ENCODE measurements around the gene IREB2. TPM values are rescaled to one million over a fixed set of nuclear protein-coding genes. Genes with fewer than 3 reads are reported as not detected.
"Not testable (repeated sequence)": the region's sequence is repeated elsewhere in the genome, so short reads cannot be mapped to it uniquely, and the experiment has no call there.

IREB2 gene
- polyA plus RNA-seq, 10 donors, result 35.1 to 54.0 (median 42.4) TPM

DNA sequence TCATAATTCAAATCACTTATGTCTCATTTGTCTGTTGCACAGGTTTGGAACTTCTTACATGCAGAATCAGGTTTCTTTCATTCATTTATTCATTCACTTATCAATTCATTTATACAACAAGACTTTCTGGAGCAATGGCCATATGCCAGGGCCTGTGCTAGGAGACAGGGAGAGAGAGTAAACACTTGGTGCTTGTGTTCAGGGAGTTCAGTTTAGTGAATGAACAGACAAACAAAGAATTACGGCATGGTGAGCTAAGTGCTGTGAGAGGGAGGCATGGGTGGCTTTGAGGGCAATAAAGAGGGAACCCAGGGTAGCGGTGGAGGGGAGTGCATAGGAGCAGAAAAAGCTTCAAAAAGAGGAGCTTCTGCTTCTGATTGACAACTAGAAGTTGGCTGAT, 8.5 kb upstream of the IREB2 start:
- DNase-seq, result no peak

DNA sequence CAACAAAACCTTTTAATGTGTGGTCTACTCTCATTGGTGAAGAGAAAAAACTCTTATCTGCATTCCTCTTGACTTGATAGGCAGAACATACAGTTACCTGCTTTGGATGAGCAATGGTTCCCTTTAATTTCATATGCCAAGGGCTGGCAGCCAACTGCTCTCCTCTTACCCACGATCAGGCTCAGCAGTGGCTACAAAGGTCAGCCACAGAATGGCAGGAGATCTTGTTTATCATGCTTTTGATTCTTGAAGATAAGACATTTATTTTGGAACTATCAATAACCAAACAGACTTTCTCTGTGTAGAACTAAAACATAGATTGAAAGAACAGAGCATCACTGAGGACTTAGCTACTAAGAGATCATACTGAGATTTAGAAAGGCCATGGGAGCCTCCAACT, 6.1 kb upstream of the IREB2 start:
- DNase-seq, result no peak

DNA sequence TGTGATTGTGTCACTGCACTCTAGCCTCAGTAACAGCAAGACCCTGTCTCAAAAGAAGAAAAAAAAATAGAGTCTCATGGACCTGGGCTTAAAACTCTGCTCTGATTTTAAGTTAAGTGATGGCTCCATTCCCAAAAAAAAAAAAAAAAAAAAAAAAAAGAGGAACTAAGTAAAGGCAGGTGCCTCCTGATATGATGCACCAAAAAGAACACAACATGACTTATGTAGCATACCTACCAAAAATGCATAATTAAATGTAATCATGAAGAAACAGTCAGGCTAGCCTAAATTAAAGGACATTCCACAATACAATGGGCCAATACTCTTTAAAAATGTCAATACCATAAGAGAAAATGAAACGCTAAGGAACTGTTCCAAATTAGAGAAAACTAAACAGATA, 5.4 kb upstream of the IREB2 start:
- DNase-seq, result no peak

DNA sequence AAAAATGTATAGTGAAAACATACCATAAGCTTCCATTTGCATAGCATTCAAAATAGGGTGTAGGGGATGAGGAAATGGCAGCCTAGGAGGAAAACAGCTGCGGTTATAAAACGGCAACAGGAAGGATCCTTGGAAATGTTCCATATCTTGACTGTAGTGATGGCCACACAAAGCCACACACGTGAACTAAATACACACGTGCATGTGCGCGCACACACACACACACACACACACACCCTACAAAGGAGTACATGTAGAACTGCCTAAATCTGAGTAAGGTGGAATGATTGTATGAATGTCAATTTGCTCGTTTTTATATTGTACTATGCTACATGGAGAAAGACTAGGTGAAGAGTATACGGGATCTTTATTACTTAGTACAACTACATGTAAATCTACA, 3.9 kb upstream of the IREB2 start:
- no peak for DNase-seq

DNA sequence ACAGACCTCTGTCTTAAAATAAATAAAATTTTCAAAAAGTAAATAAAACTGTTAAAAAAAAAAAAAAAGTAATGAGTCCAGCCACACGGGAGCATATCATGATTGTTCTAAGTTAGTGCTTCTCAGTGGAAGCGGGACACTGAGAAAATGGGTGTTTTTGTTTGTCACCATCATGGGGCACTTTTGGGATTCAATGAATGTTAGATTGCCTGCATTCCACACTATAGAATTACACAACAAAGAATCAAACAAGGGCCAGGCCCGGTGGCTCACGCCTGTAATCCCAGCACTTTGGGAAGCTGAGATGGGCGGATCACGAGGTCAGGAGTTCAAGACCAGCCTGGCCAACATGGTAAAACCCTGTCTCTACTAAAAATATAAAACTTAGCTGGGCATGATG, 3.3 kb upstream of the IREB2 start:
- not testable (repeated sequence) for DNase-seq

DNA sequence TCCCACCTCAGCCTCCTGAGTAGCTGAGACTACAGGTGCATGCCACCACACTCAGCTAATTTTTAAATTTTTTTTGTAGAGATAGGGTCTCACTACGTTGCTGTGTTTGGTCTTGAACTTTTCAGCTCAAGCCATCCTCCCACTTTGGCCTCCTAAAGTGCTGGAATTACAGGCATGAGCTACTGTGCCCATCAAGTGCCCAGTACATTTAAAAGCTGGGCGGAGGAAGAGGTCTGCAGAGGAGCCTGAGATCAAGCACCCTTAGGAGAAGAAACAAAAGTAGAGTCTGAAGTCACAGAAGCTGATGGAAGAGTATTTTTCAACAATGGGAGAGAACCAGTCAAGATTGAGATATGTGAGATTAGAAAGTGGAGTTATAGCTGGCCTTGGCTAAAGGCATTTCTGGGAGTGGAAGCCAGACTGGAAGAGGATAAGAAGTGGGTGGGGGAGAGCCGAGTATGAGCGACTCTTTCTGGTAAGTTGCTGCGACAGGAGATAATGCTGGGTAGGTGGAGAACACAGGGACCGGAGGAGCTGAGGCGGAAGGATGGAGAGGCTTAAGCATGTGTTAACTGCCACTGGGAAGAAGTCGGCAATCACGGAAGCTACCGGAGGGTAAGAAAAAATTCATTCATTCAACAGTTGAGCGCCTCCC, 782 bp upstream of the IREB2 start:
- no peak for DNase-seq

DNA sequence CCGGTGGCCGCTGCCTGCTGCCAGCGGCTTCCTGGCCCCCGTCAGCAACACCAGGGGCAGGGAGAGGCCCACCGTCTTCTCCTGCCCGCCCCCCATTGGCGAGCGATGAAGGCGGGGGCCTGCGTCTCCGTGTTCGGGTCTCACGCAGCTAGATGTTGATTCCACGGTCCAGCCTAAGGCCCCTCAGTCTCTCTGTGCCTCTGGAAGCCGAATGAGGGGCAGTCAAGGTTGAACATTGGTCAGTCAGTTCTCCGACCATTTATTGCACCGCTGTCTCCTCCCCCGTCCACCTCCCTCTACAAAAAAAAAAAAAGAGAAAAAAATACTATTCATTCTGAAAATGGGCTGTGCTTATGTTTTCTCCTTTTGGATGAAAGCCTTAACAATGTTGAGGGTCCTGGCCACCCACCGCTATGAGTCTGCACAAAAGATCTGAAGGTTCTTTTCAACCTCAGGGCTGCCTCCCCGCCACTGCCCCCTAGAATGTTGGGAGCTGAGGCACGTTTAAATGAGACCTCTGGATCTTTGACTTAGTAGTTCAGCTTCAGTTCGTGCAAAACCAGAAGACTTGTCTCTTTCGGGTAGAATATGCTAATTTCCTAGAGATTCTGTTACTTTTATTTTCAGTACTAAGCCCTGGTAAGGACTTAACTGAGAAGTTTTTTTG, 736 bp downstream of the IREB2 start:
- DNase-seq, result no peak

DNA sequence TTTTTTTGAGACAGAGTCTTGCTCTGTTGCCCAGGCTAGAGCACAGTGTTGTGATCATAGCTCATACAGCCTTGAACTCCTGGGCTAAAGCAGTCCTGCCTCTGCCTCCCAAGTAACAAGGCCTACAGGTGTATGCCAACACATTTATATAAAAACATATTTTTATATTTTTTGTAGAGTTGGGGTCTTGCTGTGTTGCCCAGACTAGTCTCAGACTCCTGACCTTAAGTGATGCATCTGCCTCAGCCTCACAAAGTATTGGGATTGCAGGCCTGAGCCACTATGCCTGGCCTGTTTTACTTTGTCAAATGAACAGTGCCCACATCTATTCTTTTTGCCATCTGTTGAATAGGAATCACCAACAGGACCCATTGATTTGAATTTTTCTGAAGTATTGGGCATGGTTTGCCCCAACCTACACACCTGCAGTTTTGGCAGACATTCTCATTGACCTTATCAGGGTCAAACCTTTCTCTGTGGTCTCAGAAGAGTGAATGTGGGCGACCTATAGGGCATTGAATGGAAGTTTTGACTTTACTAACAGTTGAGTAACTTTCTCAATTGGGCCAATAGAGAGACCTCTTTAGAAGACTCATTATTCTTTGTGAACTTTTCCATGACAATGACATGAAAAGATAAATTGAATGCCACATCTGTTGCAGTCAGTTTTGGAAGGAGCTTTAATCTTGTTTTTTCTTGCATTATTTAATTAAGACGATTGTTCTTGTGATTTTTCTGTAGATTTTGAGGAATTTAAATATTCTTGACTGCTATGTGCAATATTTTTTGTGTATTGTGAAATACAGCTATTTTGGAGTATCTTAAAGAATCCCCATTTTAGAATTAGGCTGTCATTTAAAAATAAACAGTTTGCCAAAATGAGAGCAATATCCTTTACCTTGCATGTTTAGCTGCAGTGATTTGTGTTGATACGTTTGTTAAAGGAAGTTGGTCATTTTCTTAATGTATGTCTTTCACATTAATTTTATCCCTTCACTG, 2.7 kb downstream of the IREB2 start:
- no peak for DNase-seq

DNA sequence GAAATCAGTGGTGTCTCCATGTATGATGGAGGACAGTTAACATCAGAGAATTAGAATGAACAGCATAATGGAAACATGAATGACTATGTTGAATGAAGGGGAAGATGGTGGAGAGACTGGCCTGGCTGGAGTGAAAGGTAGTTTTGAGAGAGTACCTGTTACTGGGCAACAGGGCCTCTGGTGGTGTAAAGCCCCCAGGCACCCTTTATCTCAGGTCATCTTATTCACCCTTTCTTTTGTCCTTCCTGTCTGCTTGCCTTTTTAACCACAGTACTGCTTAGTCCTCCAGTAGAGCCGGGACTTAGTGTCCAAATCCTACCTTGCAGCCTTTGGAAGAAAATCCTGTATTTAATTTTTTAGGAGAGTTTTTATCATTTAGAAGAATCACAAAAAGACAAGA, 6.2 kb downstream of the IREB2 start:
- DNase-seq, result no peak

DNA sequence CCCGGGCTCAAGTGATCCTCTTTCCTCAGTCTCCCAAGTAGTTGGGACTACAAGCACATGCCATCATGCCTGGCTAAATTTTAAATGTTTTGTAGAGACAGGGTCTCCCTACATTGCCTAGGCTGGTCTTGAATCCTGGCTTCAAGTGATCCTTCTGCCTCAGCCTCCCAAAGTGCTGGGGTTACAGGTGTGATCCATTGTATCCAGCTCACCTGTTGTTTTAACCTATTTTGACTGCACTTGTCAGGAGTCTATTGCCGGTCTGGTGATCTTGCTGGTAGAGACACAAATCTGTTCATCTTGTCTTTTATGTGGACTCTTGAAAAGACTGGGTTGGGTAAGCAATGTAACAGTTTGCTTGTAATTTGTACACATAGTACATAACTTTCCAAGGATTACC, 7.9 kb downstream of the IREB2 start:
- DNase-seq, result no peak

DNA sequence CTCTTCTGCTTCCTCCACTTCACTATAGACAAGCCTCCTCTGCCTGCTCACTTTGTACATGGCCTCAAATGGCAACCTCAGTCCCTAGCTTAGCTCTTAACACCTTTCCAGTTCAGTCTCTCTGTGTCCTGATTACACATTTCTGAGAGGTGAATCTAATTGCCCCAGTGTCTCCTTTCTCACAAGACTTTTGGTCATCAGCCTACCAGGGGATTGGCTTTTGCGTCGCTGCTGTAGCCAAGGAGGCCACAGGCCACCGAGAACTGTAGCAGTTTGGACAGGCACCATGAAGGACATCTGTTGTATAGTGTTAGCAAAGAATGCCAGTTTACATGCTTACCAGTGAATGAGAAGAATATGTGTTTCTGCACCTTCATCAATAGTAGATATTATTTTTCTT, 8.5 kb downstream of the IREB2 start:
- DNase-seq, result no peak

DNA sequence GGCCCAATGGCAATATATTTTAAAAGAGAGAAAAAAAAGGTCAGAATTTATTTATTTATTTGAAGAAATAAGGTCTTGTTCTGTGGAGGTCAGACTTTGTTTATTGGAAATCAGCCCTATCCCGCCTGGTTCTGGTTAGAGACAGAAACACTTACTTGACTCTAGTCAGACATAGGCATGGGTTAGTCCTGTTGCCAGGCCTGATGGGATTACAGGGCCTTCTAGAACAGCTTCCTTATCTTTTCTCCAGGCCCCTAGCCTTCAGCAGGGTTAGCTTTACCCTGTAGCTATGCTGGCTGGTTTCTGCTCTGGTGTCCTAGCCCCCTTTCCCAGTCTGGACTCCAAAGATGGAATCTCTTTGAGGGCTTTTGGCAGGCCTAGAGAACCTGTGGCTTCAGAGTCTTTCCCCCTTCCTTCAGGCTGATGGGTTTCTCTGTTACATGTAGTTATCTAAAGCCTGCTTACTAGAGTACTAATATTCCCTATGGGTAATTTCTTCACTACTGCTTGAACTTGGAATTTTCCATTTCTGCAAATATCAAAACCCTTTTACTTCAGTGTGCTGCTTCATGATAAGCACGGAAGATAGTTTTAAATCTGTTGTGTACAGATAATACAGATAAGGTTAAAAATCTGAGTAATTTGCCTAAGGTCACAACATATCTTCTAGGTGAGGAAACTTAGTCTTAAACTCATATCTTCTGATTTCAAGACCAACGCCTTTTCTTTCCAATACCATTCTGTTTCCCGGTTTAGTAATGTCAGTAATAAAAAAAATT, 10.6 kb downstream of the IREB2 start:
- DNase-seq, result no peak

DNA sequence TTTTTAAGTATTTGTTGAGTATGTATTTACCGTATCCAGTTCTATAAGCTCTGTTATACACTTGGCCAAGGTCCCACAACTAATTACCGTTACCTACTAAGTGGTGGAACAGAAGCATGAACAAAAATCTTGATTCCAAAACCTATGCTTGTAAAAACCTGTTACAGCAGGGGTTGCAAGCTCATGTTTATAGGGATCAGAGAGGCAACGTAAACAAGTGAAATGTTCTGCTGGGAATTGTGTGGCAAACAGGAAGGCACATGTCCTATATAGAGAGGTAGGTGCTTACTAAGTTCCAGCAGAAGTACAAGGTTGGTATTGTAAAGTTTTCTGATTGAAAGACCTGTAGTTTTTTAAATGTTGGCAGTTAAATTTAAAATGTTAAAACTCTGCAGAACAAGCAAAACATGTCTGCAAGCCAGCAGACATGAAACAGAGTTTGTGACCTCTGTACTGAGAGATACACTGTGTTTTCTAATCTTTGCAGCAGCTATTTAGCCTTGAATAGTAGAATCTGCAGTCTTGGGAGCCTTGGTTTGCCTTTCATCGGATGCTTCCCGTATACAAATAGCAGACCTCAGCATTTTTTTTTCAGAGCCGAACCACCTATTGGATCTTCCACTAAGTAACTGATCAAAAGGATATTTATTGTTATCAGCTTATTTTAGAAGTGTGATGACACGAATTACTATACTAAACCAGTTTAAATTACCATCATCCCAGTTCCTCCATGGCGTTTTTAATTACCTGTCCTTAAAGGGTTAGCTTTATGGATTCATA, 11.4 kb downstream of the IREB2 start:
- no peak for DNase-seq

DNA sequence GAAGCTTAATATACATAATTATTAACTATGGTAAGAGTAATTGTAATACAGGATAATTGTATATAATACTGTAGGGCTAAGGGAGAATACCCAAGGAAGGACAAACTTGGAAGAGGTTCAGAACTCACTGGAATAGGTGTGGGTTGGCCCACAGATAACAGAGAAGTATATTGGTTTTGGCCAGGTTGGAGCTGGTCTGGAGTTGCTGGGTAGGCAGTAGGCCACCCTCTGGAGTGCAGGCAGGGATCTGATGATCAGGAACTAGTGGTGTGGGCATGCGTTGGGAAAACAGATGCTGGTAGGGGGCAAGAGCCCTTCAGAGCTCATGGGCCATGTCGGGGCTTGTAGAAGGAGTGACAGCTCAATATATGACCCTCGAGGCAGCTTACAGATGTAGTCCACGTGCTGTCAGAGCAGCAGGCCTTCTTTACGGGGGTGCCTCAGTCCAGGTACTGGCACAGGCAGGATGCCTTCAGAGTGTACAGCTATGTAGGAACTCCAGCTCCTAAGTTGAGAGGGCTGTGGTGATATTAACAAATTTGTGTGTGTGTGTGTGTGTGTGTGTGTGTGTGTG, 12.4 kb downstream of the IREB2 start:
- DNase-seq, result no peak

DNA sequence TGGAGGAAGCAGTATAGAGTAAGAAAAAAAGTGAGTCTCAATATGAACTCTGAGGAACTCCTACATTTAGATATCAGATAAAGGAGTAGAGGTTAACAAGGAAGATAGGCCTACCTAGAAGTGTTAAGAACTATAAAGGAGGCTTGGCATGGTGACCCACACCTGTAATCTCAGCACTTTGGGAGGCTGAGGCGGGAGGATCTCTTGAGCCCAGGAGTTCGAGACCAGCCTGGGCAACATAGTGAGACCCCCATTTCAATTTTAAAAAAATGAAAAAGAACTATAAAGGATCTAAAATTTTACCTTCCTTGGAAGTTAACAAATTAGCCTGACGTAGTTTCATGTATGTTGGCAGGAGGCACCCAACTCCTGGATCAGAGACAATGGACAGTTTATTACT, 14.5 kb downstream of the IREB2 start:
- DNase-seq, result no peak

DNA sequence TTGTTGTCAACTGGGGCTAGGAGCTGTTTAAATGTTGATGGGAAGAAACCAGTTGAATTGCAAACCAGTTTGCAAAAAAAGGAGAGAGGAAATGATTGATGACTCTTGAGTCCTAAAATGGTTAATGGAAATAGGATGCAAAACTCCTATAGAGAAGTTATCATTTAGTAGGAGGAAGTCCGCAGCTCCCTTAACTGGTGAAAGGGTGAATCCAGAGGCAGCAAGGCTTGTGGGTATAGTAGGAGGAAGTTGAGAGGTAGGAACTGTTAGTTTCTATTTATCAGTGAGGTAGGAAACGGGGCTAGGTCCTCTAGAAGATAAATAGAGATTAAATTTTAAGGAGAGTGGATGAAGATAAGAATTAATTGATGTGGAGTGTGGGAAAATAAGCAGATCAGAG, 15.4 kb downstream of the IREB2 start:
- no peak for DNase-seq

DNA sequence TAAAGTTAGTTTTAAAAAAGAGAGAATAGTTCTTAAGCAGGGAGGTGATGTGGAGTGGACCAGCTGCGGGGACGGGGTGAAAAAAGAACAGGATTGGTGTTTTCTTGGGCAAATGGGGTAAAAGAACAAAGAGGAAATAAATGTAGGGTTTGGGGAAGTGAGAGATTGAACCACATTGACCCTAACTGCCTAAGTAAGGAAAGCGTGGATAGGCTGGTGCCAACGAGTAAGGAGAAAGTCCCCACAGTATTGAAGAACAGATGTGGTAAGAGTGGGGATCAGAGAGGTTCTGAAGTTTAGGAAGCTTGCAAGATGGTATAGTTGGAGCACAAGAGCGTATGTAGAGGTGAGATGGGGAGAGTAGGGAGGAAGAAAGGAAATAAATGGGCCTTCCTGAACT, 17.0 kb downstream of the IREB2 start:
- DNase-seq, result peak in 1 of 3 donors; percentile 13

DNA sequence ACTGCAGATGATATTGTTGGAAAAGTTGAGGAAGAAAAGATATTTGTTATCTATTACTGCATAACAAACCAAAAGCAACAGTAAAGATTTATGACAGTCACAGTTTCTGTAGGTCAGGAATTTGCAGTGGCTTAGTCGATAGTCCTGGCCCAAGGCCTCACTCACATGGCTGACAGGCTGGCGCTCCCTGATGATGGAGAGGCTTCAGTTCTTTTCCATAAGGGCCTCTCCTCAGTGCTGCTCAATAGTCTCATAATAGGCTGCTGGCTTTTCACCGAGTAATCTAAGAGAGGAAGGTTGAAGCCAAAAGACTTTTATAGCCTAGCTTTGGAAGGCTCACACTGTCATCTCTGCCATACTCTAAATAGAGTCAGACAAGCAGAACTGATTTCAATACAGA, 17.7 kb downstream of the IREB2 start:
- DNase-seq, result peak; percentile 34 to 79 (median 52)

DNA sequence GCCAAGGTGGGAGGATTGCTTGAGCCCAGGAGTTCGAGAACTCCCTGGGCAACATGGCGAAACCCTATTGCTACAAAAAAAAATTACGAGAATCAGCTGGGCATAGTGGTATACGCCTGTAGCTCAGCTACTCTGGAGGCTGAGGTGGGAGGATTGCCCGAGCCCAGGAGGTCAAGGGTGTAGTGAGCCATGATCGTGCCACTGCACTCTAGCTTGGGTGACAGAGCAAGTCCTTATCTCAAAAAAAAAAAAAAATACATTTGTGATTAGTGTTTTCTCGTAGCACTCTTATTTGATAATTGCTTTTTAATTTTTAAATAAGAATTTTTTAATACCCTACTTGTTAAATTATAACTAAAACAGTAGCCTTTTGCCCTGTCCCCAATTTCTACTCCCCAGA, 18.4 kb downstream of the IREB2 start:
- no peak for DNase-seq

DNA sequence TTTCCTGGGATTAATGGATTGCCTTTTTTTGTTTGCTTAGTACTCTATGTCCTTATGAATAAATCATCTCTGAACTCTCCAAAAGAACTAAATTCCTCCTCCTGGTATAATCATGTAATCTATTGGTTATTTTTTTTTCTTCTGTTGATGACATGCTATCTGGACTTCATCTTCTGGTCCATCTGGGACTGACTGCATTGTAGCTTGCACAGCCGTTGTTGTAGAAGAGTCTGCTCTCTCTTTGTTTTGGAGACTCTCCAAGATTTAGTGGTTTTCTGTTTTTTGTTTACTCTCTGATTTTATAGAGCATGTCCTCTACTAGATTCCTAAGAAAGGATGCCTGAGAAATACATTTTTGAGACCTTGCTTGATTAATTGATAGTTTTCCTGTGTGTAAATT, 19.1 kb downstream of the IREB2 start:
- DNase-seq, result peak; percentile 27 to 62 (median 51)

DNA sequence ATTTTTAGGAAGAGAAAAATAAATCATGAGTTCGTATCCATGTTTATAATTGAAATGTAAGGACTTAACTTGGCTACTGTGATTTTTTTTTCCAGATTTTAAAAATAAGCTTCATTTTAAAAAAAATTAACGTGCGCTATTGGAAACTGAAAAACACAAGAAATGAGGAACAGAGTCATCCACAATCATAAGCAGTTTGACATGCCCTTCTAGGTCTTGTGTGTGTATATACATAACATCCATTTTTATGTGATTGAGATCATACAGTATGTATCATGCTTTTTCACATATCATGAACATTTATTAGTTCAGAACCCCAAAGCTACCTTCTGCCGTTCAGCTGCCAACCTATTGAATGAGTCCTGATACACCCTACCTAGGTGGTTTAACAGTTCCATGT, 22.7 kb downstream of the IREB2 start:
- no peak for DNase-seq
